Naive thymus-derived CD4-positive, alpha-beta T cell (primary cell): Measurements from ENCODE around the gene VAV3. TPM values are rescaled to one million over a fixed set of nuclear protein-coding genes. Genes with fewer than 3 reads are reported as not detected.
"Not testable (repeated sequence)": the region's sequence is repeated elsewhere in the genome, so short reads cannot be mapped to it uniquely, and the experiment has no call there.

Source experiments
- ATAC-seq: fragments of 150-1000 bp; cut with Tn5 transposase; 2 replicates; pipeline ENCODE4 v1.10.0; 2021; ENCODE audit warnings: mild to moderate bottlenecking, moderate library complexity
- CTCF ChIA-PET: fragments of 350-600 bp; sonication (Branson Sonifier 250); formaldehyde crosslinking; loops from one replicate; lab custom pipeline; 2021; ENCODE audit warnings: antibody characterized with exemption; lab: Charles Lee
- POLR2A ChIA-PET: fragments of 350-600 bp; sonication (Branson Sonifier 250); formaldehyde crosslinking; loops from one replicate; lab custom pipeline; 2021; ENCODE audit warnings: antibody characterized with exemption, inconsistent platforms; lab: Charles Lee
- DNase-seq, 9 donors: peaks; one replicate each; pipeline versions ENCODE4 v3.0.0 to v3.0.0-alpha.2; 2020 to 2022; ENCODE audit warnings: mixed read lengths in 1 of 9
- H3K27ac ChIP-seq: one replicate; pipeline ENCODE4 v1.7.0; 2013; ENCODE audit warnings: mild to moderate bottlenecking, low read depth, low read length, moderate library complexity
- H3K27me3 ChIP-seq, 2 donors: one replicate each; pipeline ENCODE4 v1.7.0; 2013; ENCODE audit warnings: low read length in 2 of 2, mild to moderate bottlenecking in 2 of 2, moderate library complexity in 2 of 2; ENCODE audit not compliant: control insufficient read depth in 2 of 2, insufficient read depth in 2 of 2
- H3K36me3 ChIP-seq, 3 experiments: 1 replicate in 2 of 3; 2 replicates in 1 of 3; pipeline ENCODE4 v1.7.0; 2013; ENCODE audit warnings: low read length in 3 of 3, mild to moderate bottlenecking in 3 of 3, moderate library complexity in 1 of 3; ENCODE audit not compliant: insufficient read depth in 3 of 3, control insufficient read depth in 2 of 3
- H3K4me1 ChIP-seq, 2 donors: one replicate each; pipeline ENCODE4 v1.7.0; 2013; ENCODE audit warnings: low read length in 2 of 2, mild to moderate bottlenecking in 2 of 2, moderate library complexity in 1 of 2; ENCODE audit not compliant: control insufficient read depth in 2 of 2, insufficient read depth in 2 of 2
- H3K4me3 ChIP-seq: 2 replicates; pipeline ENCODE4 v1.7.0; 2013; ENCODE audit warnings: mild to moderate bottlenecking, low read length
- H3K9me3 ChIP-seq, 3 experiments: 1 replicate in 2 of 3; 2 replicates in 1 of 3; pipeline ENCODE4 v1.7.0; 2013; ENCODE audit warnings: low read length in 3 of 3; ENCODE audit not compliant: control insufficient read depth in 2 of 3
- H3K27ac Mint-ChIP-seq, 9 donors: one replicate each; pipeline ENCODE4 v1.8.0; 2020 to 2022; ENCODE audit warnings: mixed read lengths in 9 of 9, mild to moderate bottlenecking in 8 of 9, moderate library complexity in 5 of 9, inconsistent platforms in 2 of 9
- H3K27me3 Mint-ChIP-seq, 5 donors: one replicate each; pipeline ENCODE4 v1.8.0; 2021 to 2022; ENCODE audit warnings: mixed read lengths in 5 of 5, mild to moderate bottlenecking in 1 of 5
- H3K36me3 Mint-ChIP-seq, 5 donors: one replicate each; pipeline ENCODE4 v1.8.0; 2020 to 2022; ENCODE audit warnings: mixed read lengths in 5 of 5, mild to moderate bottlenecking in 3 of 5, inconsistent platforms in 1 of 5
- H3K4me1 Mint-ChIP-seq, 7 donors: one replicate each; pipeline ENCODE4 v1.8.0; 2020 to 2022; ENCODE audit warnings: mixed read lengths in 7 of 7, mild to moderate bottlenecking in 3 of 7, inconsistent platforms in 1 of 7
- H3K4me3 Mint-ChIP-seq, 10 donors: one replicate each; pipeline ENCODE4 v1.8.0; 2020 to 2022; ENCODE audit warnings: mild to moderate bottlenecking in 10 of 10, mixed read lengths in 10 of 10, moderate library complexity in 6 of 10, inconsistent platforms in 2 of 10
- H3K9me3 Mint-ChIP-seq, 11 donors: one replicate each; pipeline ENCODE4 v1.8.0; 2020 to 2022; ENCODE audit warnings: mixed read lengths in 11 of 11, mild to moderate bottlenecking in 4 of 11, inconsistent platforms in 1 of 11, moderate library complexity in 1 of 11
- intact Hi-C, 2 donors: fragments of 100-400 bp; cut with micrococcal nuclease; formaldehyde crosslinking; loops; one replicate each; pipeline ENCODE4 v1.15.1; 2023
- polyA plus RNA-seq, 2 donors: library from polyadenylated mRNA; unstranded; fragments of 300-500 nt; fragmentation: Illumina TruSeq; gene quantifications; one replicate each; pipeline ENCODE4 v1.2.3, GENCODE V29; 2021
- total RNA-seq, 6 experiments: library from RNA in 5 of 6; stranded (reverse) in 5 of 6; gene quantifications; 1 replicate in 5 of 6; 2 replicates in 1 of 6; pipeline ENCODE4 v1.2.3 and lab custom pipeline; 2021 to 2026

The VAV3 gene
- total and polyA plus RNA-seq, 7 experiments from 2014 or later: 1.3 to 23.2 (median 2.7) TPM

DNA sequence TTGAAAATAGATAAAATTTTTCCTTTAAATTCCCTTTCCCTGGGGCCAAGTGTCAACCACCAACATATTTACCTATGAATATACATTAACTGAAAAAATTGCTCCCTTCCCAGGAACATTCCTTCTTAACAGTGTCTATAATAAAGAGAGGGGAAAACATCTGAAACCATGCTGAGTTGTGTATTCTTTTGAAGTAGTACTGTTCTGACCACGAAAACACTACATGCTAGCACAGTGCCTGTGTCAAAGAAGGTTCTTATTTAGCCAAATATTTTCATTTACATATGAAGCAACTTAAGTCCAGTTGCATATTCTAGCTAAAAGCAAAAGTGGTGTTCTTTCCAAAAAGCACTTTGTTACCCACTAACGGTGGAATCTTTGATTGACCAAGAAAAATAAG, 311.2 kb downstream of the VAV3 start:
- Mint-ChIP-seq H3K4me3 (no peak overlapping the region), H3K27me3 (no peaks in the 10 kb centered on the region), H3K36me3 (peaks cover 0 to 3% (median 0%) of the 10 kb centered on the region in 5 donors), H3K4me1 (peaks cover 0 to 9% (median 0%) of the 10 kb centered on the region in 7 donors), H3K27ac (no peak overlapping the region), H3K9me3 (no peaks in the 10 kb centered on the region)
- ChIA-PET POLR2A (no interaction called here), CTCF (no interaction called here)
- ATAC-seq: no peak
- Histone ChIP-seq H3K27me3 (no peaks in the 10 kb centered on the region), H3K36me3 (no peaks in the 10 kb centered on the region), H3K9me3 (no peaks in the 10 kb centered on the region), H3K4me3 (no peak overlapping the region), H3K4me1 (no peaks in the 10 kb centered on the region), H3K27ac (no peak overlapping the region)
- DNase-seq: no peak
- intact Hi-C loops: no loop called here

DNA sequence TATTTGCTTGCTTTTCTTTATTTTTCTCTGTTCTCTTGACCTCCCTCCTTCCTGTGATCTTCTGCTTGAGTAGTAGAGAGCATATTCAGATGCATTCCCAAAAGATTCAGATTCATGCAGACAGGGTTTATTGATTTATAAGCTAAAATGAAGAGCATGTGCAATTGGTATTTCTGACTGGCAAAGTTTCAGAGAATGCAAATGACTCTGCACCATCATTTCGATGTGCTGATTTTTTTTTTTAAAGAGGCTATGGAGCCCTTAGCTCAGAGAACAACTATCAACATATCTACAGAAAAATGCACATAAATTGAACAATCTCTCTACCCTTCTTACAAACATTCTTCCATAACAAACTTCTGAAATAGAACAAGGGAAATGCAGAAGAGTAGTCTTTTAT, 312.0 kb downstream of the VAV3 start:
- Histone ChIP-seq H3K4me1 (no peaks in the 10 kb centered on the region), H3K36me3 (no peaks in the 10 kb centered on the region), H3K27ac (no peak overlapping the region), H3K4me3 (no peak overlapping the region), H3K27me3 (no peaks in the 10 kb centered on the region), H3K9me3 (no peaks in the 10 kb centered on the region)
- H3K9me3 Mint-ChIP-seq: no peaks in the 10 kb centered on the region
- intact Hi-C loops: no loop called here
- DNase-seq: no peak
- H3K4me1 Mint-ChIP-seq: peaks cover 0 to 9% (median 0%) of the 10 kb centered on the region in 7 donors
- CTCF ChIA-PET: no interaction called here
- no peaks in the 10 kb centered on the region for H3K27me3 Mint-ChIP-seq
- ATAC-seq: no peak
- POLR2A ChIA-PET: no interaction called here
- H3K4me3 Mint-ChIP-seq: no peak overlapping the region
- no peak overlapping the region for H3K27ac Mint-ChIP-seq
- H3K36me3 Mint-ChIP-seq: peaks cover 0 to 3% (median 0%) of the 10 kb centered on the region in 5 donors

DNA sequence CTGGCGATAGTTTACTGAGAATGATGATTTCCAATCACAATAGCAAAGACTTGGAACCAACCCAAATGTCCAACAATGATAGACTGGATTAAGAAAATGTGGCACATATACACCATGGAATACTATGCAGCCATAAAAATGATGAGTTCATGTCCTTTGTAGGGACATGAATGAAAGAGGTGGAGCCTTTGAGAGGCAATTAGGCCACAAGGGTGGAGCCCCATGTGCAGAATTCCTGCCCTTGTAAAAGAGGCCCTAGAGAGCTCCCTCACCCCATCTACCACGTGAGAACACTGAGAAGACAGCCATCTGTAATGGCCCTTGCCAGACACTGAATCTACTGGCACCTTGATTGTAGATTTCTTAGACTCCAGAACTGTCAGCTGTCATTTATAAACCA, 314.2 kb downstream of the VAV3 start:
- H3K4me1 ChIP-seq, CTCF ChIA-PET, H3K4me3 ChIP-seq, H3K4me1 Mint-ChIP-seq, POLR2A ChIA-PET, DNase-seq, H3K27me3 ChIP-seq, ATAC-seq, H3K27me3 Mint-ChIP-seq, H3K36me3 Mint-ChIP-seq, H3K9me3 Mint-ChIP-seq, H3K27ac ChIP-seq, H3K9me3 ChIP-seq, intact Hi-C loops, H3K4me3 Mint-ChIP-seq, H3K36me3 ChIP-seq, H3K27ac Mint-ChIP-seq: not testable (repeated sequence)

DNA sequence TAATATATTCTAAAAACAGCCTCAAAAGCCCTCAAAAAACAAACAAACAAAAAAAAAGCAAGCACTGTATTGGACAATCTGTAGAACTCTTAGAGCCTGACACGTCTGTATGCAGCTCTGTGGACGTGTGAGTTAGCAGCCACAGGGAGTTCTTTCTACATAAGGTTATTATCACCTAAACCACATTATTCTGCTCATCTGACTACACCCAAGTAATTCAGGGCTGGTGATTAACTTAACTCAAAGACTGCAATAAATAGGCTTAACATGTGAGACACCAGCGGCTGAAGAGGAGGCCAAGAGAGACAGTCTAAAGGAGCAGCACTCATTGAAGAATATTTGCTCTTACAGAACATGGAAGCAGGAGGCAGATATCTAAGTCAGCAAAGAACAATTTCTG, 316.0 kb downstream of the VAV3 start:
- Mint-ChIP-seq H3K36me3 (peaks cover 0 to 3% (median 0%) of the 10 kb centered on the region in 5 donors), H3K9me3 (no peaks in the 10 kb centered on the region), H3K4me3 (no peak overlapping the region), H3K4me1 (peaks cover 0 to 9% (median 0%) of the 10 kb centered on the region in 7 donors), H3K27ac (no peak overlapping the region), H3K27me3 (no peaks in the 10 kb centered on the region)
- intact Hi-C loops: no loop called here
- no peak for DNase-seq
- H3K9me3 ChIP-seq: no peaks in the 10 kb centered on the region
- no peaks in the 10 kb centered on the region for H3K27me3 ChIP-seq
- ChIA-PET CTCF (no interaction called here), POLR2A (no interaction called here)
- H3K36me3 ChIP-seq: no peaks in the 10 kb centered on the region
- H3K4me1 ChIP-seq: no peaks in the 10 kb centered on the region
- H3K4me3 ChIP-seq: no peak overlapping the region
- no peak overlapping the region for H3K27ac ChIP-seq
- peak; percentile 83 for ATAC-seq

DNA sequence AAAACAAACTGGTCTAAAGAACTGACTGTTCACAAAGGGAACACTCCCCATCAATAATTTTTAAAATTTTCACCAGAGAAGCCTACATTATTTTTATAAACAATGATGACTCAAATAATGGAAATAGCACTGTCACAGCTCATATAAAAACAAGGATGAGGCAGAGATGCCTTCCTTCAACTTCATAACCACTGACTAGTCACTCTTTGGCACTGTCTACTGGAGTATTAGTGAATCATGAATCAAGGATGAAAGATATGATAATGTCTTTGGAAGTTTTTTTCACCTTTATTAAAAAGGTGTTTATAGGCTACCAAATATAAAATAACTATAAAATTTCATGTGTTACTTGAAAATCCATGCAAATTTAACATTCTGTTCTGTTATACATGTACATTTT, 316.9 kb downstream of the VAV3 start:
- H3K27me3 Mint-ChIP-seq: no peaks in the 10 kb centered on the region
- peaks cover 0 to 3% (median 0%) of the 10 kb centered on the region in 5 donors for H3K36me3 Mint-ChIP-seq
- H3K4me1 Mint-ChIP-seq: peaks cover 0 to 9% (median 0%) of the 10 kb centered on the region in 7 donors
- DNase-seq (no peak), ATAC-seq (no peak)
- intact Hi-C loops: no loop called here
- H3K4me3 Mint-ChIP-seq: no peak overlapping the region
- no peaks in the 10 kb centered on the region for H3K9me3 Mint-ChIP-seq
- no peak overlapping the region for H3K27ac Mint-ChIP-seq
- H3K4me3 ChIP-seq: no peak overlapping the region
- H3K4me1 ChIP-seq: no peaks in the 10 kb centered on the region
- ChIA-PET CTCF (no interaction called here), POLR2A (no interaction called here)
- H3K27me3 ChIP-seq: no peaks in the 10 kb centered on the region
- H3K36me3 ChIP-seq: no peaks in the 10 kb centered on the region
- H3K27ac ChIP-seq: no peak overlapping the region
- no peaks in the 10 kb centered on the region for H3K9me3 ChIP-seq

DNA sequence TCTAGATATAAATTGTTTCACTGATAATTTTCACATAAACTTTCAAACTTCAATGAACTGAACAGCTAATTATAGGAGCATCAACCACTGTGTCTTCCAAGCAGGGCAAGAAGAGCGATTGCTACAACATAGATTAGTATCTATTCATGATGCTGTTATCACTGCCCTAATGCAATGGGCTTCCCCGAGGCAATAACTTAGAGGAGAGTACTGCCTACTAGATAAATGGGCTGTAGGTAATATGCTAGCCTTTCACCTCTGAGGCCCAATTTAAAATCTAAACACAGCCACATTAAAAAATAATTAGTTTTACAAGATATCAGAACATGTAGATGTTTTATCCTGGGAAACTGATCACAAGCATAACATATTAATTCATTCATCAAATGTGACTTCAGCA, 318.0 kb downstream of the VAV3 start:
- H3K27ac ChIP-seq: no peak overlapping the region
- Mint-ChIP-seq H3K9me3 (no peaks in the 10 kb centered on the region), H3K4me1 (peaks cover 0 to 9% (median 0%) of the 10 kb centered on the region in 7 donors), H3K4me3 (no peak overlapping the region), H3K27me3 (no peaks in the 10 kb centered on the region), H3K36me3 (peaks cover 0 to 3% (median 0%) of the 10 kb centered on the region in 5 donors), H3K27ac (no peak overlapping the region)
- no peaks in the 10 kb centered on the region for H3K4me1 ChIP-seq
- H3K36me3 ChIP-seq: no peaks in the 10 kb centered on the region
- CTCF ChIA-PET: no interaction called here
- no peak for DNase-seq
- peak; percentile 51 for ATAC-seq
- no peaks in the 10 kb centered on the region for H3K27me3 ChIP-seq
- POLR2A ChIA-PET: no interaction called here
- H3K9me3 ChIP-seq: no peaks in the 10 kb centered on the region
- no peak overlapping the region for H3K4me3 ChIP-seq
- intact Hi-C loops: no loop called here

DNA sequence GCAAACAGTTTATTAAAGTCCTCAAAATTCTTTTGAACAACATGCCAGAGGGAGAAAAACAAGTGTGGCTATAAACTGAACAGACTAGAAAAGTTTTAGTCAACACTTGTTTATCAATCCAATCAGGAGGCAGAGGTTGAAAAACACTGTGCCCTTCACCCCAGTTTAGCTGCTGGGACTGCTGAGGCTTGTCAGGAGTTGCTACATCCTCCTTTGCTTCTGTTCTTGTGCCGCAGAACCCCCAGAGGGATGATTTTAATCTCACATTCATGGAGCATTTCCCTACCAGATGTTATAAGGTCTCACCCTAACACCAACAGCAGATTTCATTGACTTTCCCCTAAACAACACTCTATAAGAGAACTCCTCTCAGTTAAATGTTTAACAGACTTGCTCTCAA, 321.2 kb downstream of the VAV3 start:
- DNase-seq (no peak), ATAC-seq (no peak)
- Mint-ChIP-seq H3K4me3 (no peak overlapping the region), H3K27me3 (no peaks in the 10 kb centered on the region), H3K27ac (peak overlapping the region in 1 of 9 donors; percentile 7), H3K9me3 (no peaks in the 10 kb centered on the region), H3K4me1 (peaks cover 0 to 3% (median 0%) of the 10 kb centered on the region in 7 donors), H3K36me3 (peaks cover 0 to 8% (median 0%) of the 10 kb centered on the region in 5 donors)
- CTCF ChIA-PET: no interaction called here
- intact Hi-C loops: no loop called here
- Histone ChIP-seq H3K4me3 (no peak overlapping the region), H3K27ac (no peak overlapping the region), H3K4me1 (no peaks in the 10 kb centered on the region), H3K36me3 (no peaks in the 10 kb centered on the region), H3K27me3 (no peaks in the 10 kb centered on the region), H3K9me3 (no peaks in the 10 kb centered on the region)
- POLR2A ChIA-PET: no interaction called here
